Anterior cingulate cortex (tissue), 58 donors: ENCODE data around the gene RASGEF1C.
"Not testable (repeated sequence)": the region's sequence is repeated elsewhere in the genome, so short reads cannot be mapped to it uniquely, and the experiment has no call there.

Experiments
- DNase-seq, 58 donors: peaks; one replicate each; lab custom pipeline; 2025; lab: John Stamatoyannopoulos, UW

Gene RASGEF1C

GRCh38 chr5:180090769-180091546, 118.1 kb downstream of the RASGEF1C start:
- peak in 15 of 58 donors; percentile 12 to 40 (median 26) for DNase-seq

GRCh38 chr5:180090098-180090768, 118.8 kb downstream of the RASGEF1C start:
- DNase-seq: peak in 42 of 58 donors; percentile 18 to 79 (median 52)

- DNase-seq: not testable (repeated sequence)
Measured at GRCh38 chr5:180089628-180090027, 119.4 kb downstream of the RASGEF1C start.

- DNase-seq: no peak
Measured at GRCh38 chr5:180088561-180088960, 120.5 kb downstream of the RASGEF1C start.

- no peak for DNase-seq
Measured at GRCh38 chr5:180086816-180087399, 122.1 kb downstream of the RASGEF1C start.

GRCh38 chr5:180085837-180086236, 123.2 kb downstream of the RASGEF1C start:
- peak in 11 of 58 donors; percentile 20 to 75 (median 36) for DNase-seq

- no peak for DNase-seq
Measured at GRCh38 chr5:180084638-180085561, 124.1 kb downstream of the RASGEF1C start.

GRCh38 chr5:180083529-180084060, 125.4 kb downstream of the RASGEF1C start:
- no peak for DNase-seq

- DNase-seq: no peak
Measured at GRCh38 chr5:180082633-180083420, 126.2 kb downstream of the RASGEF1C start.

- DNase-seq: no peak
Measured at GRCh38 chr5:180081481-180081880, 127.5 kb downstream of the RASGEF1C start.

- DNase-seq: no peak
Measured at GRCh38 chr5:180080486-180081280, 128.3 kb downstream of the RASGEF1C start.

GRCh38 chr5:180079702-180080466, 129.1 kb downstream of the RASGEF1C start:
- DNase-seq: no peak

- no peak for DNase-seq
Measured at GRCh38 chr5:180078348-180078747, 130.7 kb downstream of the RASGEF1C start.

GRCh38 chr5:180077594-180078284, 131.3 kb downstream of the RASGEF1C start:
- DNase-seq: no peak

- no peak for DNase-seq
Measured at GRCh38 chr5:180075703-180076102, 133.3 kb downstream of the RASGEF1C start.

GRCh38 chr5:180074462-180074861, 134.5 kb downstream of the RASGEF1C start:
- no peak for DNase-seq

- no peak for DNase-seq
Measured at GRCh38 chr5:180072556-180072955, 136.5 kb downstream of the RASGEF1C start.
